Renal cortex interstitium (tissue), 11 donors: ENCODE results near the gene VRK1. TPM values are rescaled to one million over a fixed set of nuclear protein-coding genes. Genes with fewer than 3 reads are reported as not detected.

Source experiments
- DNase-seq, 11 donors: peaks; one replicate each; pipeline ENCODE4 v3.0.0-alpha.2; 2013; ENCODE audit warnings: low read depth in 9 of 11, low spot score in 4 of 11; ENCODE audit errors: extremely low read depth in 1 of 11
- polyA plus RNA-seq, 3 donors: library from polyadenylated mRNA; unstranded; fragments of 120-200 nt; gene quantifications; one replicate each; pipeline ENCODE4 v1.2.1, GENCODE V29; 2013; ENCODE audit not compliant: insufficient read length in 3 of 3

The VRK1 gene
- polyA plus RNA-seq, 3 donors: 20.5 to 27.6 (median 24.1) TPM

- DNase-seq: no peak
Measured at GRCh38 chr14:96930526-96930925, 133.3 kb downstream of the VRK1 start.
